GM19238 (cell line): ENCODE data around the gene FER1L5.
A peak's percentile ranks its signal among the peaks of the same experiment; 100 is the strongest.

Experiments
- DNase-seq: peaks from one replicate; pipeline ENCODE4 v3.0.0; 2011; ENCODE audit warnings: low spot score; ENCODE audit not compliant: insufficient read length

The FER1L5 gene

DNA sequence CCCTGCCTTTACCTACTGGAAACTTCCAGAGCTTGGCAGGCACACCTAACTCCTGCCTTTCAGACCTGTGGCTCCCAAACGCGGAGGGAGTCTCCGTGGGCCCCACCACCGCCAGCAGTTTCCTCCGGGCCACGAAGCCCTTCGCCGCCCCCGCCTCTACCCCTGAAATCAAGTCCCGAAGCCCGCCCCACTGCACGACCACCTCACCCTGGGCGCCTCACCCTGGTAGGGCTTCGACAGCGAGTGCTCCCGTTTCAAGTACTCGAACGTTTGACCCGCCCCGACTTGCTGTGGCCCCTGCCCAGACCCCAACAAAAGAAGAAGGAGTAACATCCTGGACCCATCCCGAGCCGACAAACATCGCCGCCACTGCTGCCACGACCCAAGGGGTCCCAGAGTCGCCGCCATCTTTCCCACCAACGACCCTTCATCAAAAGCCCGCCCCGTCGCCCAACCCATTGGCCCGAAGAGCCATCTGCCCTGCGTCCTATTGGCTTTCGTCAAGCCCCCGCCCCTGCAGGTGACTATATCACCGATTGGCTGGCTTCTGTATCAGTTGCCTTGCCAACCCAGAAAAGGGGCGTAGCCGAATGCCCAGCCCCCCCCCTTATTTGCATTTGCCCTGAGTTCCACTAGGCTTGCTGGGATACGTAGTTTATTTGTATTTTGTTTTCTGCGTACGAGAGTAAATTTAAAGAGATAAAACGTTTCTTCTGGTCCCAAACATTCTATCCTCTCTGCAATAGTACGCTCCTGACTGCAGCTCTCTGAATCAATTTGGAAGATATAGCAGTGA lies 97.3 kb downstream of the FER1L5 start, which contains the start of gene LMAN2L:
Gene LMAN2L, minus strand, starts transcription at position 432 of the 796 bp plus-strand sequence. Its CDS starts 24 bp downstream, at position 408.
- DNase-seq = peak; percentile 89

DNA sequence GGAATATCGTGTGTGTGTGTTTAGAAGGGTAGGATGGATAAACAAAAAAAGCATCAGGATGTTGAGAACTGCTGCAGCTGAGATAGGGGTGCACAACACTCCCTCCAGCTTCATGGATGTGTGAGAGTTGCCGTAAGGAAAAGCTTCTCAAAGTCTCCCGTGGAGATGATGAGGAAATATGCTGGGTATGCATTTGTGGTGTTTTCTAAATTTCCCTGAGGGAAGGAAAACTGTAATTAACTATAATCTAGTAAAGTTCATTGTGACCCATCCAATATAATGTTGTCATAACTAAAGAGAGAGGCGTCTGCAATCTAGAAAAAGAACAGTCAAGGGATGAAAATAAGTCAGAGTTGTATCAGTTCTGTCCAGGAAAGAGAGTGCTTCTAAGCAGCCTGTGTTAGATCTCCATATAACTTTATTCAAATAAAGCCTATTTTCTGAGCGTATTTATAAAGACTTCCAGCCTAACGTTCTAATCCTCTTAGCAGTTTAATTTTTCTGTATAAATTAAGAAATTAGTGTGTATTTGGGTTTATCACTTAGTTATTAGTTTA lies 104.6 kb downstream of the FER1L5 start:
- DNase-seq = no peak

DNA sequence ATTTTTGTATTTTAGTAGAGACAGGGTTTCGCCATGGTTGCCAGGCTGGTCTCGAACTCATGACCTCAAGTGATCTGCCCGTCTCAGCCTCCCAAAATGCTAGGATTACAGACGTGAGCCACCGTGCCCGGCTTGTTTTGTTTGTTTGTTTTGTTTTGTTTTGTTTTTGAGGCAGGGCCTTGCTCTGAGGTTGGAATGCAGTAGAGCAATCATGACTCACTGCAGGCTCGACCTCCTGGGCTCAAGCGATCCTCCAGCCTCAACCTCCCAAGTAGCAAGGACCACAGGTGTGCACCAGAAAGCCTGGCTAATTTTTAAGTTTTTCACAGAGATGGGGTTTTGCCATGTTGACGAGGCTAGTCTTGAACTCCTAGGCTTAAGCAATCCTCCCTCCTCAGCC lies 109.2 kb downstream of the FER1L5 start:
- no peak for DNase-seq

DNA sequence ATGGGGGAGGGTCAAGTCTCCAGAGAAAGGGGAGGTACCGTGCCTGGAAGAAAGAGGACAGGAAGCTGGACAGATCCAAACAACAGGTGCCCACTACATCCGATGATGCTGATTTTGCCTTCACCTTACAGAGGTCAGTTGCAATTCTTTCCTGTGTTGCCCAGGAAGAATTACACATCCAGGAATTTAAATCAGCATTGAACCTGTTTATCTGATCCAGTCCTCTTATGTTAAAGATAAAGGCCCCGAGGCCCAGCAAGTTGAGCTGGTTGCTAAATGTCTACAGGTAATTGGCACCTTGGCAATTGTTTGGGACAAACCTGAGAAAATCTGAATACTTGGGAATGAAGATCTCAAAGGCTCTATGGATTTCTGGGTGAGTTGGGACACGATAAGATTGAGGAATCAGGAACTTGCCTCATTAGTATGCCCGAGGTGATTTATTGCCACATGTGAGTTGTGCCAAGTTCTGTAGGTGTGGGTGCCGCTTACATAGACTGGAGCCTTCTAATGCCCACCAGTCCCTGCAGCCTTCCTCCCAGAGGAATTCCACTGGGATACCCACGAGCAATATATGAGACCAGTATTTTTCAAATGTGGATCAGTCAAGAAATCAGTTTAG lies 111.2 kb downstream of the FER1L5 start:
- no peak for DNase-seq

- DNase-seq = no peak
Measured at GRCh38 chr2:96754317-96754716, 111.8 kb downstream of the FER1L5 start.
